Adrenal gland (tissue), 12 donors: ENCODE results near the gene RNH1. TPM values are rescaled to one million over a fixed set of nuclear protein-coding genes. Genes with fewer than 3 reads are reported as not detected.

Experiments
- DNase-seq, 7 donors: peaks; one replicate each; pipeline ENCODE4 v3.0.0-alpha.2; 2019 to 2020
- H3K27ac ChIP-seq, 5 donors: fragments of 200-600 bp; sonication (generic) in 4 of 5; 1 replicate in 3 of 5; 2 replicates in 2 of 5; pipeline versions ENCODE4 v1.5.1 to v1.8.0; 2016 to 2020; ENCODE audit warnings: mild to moderate bottlenecking in 1 of 5
- H3K27me3 ChIP-seq: fragments of 200-600 bp; 2 replicates; pipeline ENCODE4 v1.8.0; 2021
- H3K36me3 ChIP-seq, 2 donors: fragments of 200-600 bp; replicated peaks in 1 of 2; 1 replicate in 1 of 2; 2 replicates in 1 of 2; pipeline versions ENCODE4 v1.5.1 to v1.8.0; 2018 to 2022
- H3K4me1 ChIP-seq, 2 donors: fragments of 200-600 bp; replicated peaks in 1 of 2; 1 replicate in 1 of 2; 2 replicates in 1 of 2; pipeline versions ENCODE4 v1.5.1 to v1.8.0; 2018 to 2021
- H3K4me3 ChIP-seq, 4 donors: fragments of 200-600 bp; sonication (generic) in 3 of 4; one replicate each; pipeline ENCODE4 v1.5.1; 2016 to 2018
- H3K9me3 ChIP-seq, 3 donors: fragments of 200-600 bp; sonication (generic) in 1 of 3; replicated peaks in 1 of 3; 1 replicate in 2 of 3; 2 replicates in 1 of 3; pipeline versions ENCODE4 v1.5.1 to v1.8.0; 2016 to 2021
- CTCF ChIP-seq, 6 experiments: fragments of 450-650 bp in 4 of 6; fragments of 200-600 bp in 2 of 6; sonication (generic) in 1 of 6; IDR thresholded peaks; 1 replicate in 5 of 6; 2 replicates in 1 of 6; pipeline versions ENCODE4 v1.5.1 to v1.8.0; 2016 to 2021; ENCODE audit warnings: antibody characterized with exemption in 6 of 6, mild to moderate bottlenecking in 2 of 6, moderate library complexity in 1 of 6
- POLR2A ChIP-seq, 2 donors: fragments of 450-650 bp; IDR thresholded peaks; one replicate each; pipeline ENCODE4 v1.6.1; 2017; ENCODE audit warnings: antibody characterized with exemption in 2 of 2, mild to moderate bottlenecking in 2 of 2, moderate library complexity in 1 of 2
- WGBS, 4 donors: extraction: QIAGEN DNeasy Blood & Tissue Kit in 2 of 4; methylation state at CpG; one replicate each; pipeline versions ENCODE4 v1.1.5 to v1.1.7; 2013 to 2017; 5-methylcytosine and 5-hydroxymethylcytosine counted together
- intact Hi-C, 2 donors: fragments of 100-400 bp; cut with DNase I; formaldehyde crosslinking; loops; one replicate each; pipeline versions ENCODE4 v1.14.1 to v1.15.0; 2022 to 2023
- polyA plus RNA-seq, 3 donors: library from polyadenylated mRNA; stranded (reverse); fragments of 200-250 nt in 2 of 3; fragments of 350-450 nt in 1 of 3; fragmentation: Illumina TruSeq in 1 of 3; extraction: RNeasy Lipid Tissue Mini Kit (QIAGEN cat#74804) in 1 of 3; gene quantifications; one replicate each; pipeline ENCODE4 v1.2.3, GENCODE V29; 2013 to 2014
- total RNA-seq, 9 donors: library from RNA; depleted of rRNA in 4 of 9; stranded (reverse); fragments of >200 nt in 4 of 9; fragments of 120-200 nt in 1 of 9; fragmentation: NEBNext Ultra II Directional in 1 of 9; extraction: Animal tissue kit (Norgen Biotek cat#: 25700) in 1 of 9; gene quantifications; one replicate each; pipeline versions ENCODE4 v1.1.0 to v1.2.4, GENCODE V29; 2013 to 2023
- donor health status: healthy with polysubstance abuse.
- donor health status: Bipolar disorder and iron deficiency.
- donor health status: DM: yes; HTN: yes; CAD: no.
- donor health status: DM: no; HTN: no; CAD: no.
- donor health status: DM: no; HTN: no; CAD: no.
- donor health status: DM: yes; HTN: yes; CAD: no.

Gene RNH1
- total and polyA plus RNA-seq, 12 donors, result 36.3 to 342 (median 205) TPM

GRCh38 chr11:508956-509355 lies 1.9 kb upstream of the RNH1 start:
- TF ChIP-seq CTCF (IDR thresholded peaks at IDR 0.05), result no peak
- no peak for TF ChIP-seq POLR2A (IDR thresholded peaks at IDR 0.05)
- H3K4me1 ChIP-seq, result peaks cover 20 to 28% of the 10 kb centered on the region in 2 donors
- no peaks in the 10 kb centered on the region for H3K36me3 ChIP-seq
- no peaks in the 10 kb centered on the region for H3K27me3 ChIP-seq
- no peak overlapping the region for H3K4me3 ChIP-seq
- no peaks in the 10 kb centered on the region for H3K9me3 ChIP-seq
- intact Hi-C loops, result loop anchor here in 1 of 2 donors (10.0 kb wide), 1 partner anchor 54 kb away; the partner anchor contains the start of gene PTDSS2
- DNase-seq, result peak in 1 of 7 donors; percentile 22
- H3K27ac ChIP-seq, result no peak overlapping the region
- WGBS, 4 donors, result 82 to 91% (median 85%) methylated on average over 5 of the region's 5 CpGs

- Histone ChIP-seq H3K27me3 (no peaks in the 10 kb centered on the region), H3K27ac (peak overlapping the region in 3 of 5 donors; percentile 99 to 100 (median 100)), H3K4me3 (peak overlapping the region in 2 of 4 donors; percentile 68 to 92), H3K9me3 (no peaks in the 10 kb centered on the region), H3K36me3 (no peaks in the 10 kb centered on the region), H3K4me1 (peaks cover 27 to 38% of the 10 kb centered on the region in 2 donors)
- TF ChIP-seq CTCF (IDR thresholded peaks at IDR 0.05), result no peak
- TF ChIP-seq POLR2A (IDR thresholded peaks at IDR 0.05), result no peak
- DNase-seq, result peak in 1 of 7 donors; percentile 28
- intact Hi-C loops, result loop anchor here in 1 of 2 donors (10.0 kb wide), 1 partner anchor 53 kb away; the partner anchor contains the start of gene PTDSS2
- 40 to 94% (median 66%) methylated on average over 13 to 45 of the region's 45 CpGs for WGBS, 4 donors
Measured at GRCh38 chr11:507727-508515, 879 bp upstream of the RNH1 start.

- peak overlapping the region; percentile 52 to 92 (median 80) for H3K4me3 ChIP-seq
- peak; percentile 98 to 99 (median 98) for DNase-seq
- H3K9me3 ChIP-seq, result no peaks in the 10 kb centered on the region
- WGBS, 4 donors, result 0 to 1% (median 0%) methylated on average over 19 to 71 of the region's 71 CpGs
- peak overlapping the region; percentile 98 to 100 (median 100) for H3K27ac ChIP-seq
- H3K27me3 ChIP-seq, result no peaks in the 10 kb centered on the region
- peak in 3 of 6 experiments; percentile 18 to 35 (median 31) for TF ChIP-seq CTCF (IDR thresholded peaks at IDR 0.05)
- peak; percentile 75 to 90 for TF ChIP-seq POLR2A (IDR thresholded peaks at IDR 0.05)
- intact Hi-C loops, result loop anchor here in 1 of 2 donors (10.0 kb wide), 1 partner anchor 52 kb away; the partner anchor contains the start of gene PTDSS2
- H3K4me1 ChIP-seq, result peaks cover 27 to 43% of the 10 kb centered on the region in 2 donors
- H3K36me3 ChIP-seq, result peaks cover 0 to 6% of the 10 kb centered on the region in 2 donors
Measured at GRCh38 chr11:506238-506994, 626 bp downstream of the RNH1 start.

- TF ChIP-seq POLR2A (IDR thresholded peaks at IDR 0.05) (no peak), CTCF (IDR thresholded peaks at IDR 0.05) (no peak)
- intact Hi-C loops, result loop anchor here (5.0 to 10.0 kb wide), 2 partner anchors 50 to 53 kb away; partner anchors contain the start of gene PTDSS2 (in 2 of the 2)
- no peaks in the 10 kb centered on the region for H3K27me3 ChIP-seq
- peak overlapping the region in 4 of 5 donors; percentile 67 to 85 (median 82) for H3K27ac ChIP-seq
- no peak for DNase-seq
- H3K9me3 ChIP-seq, result no peaks in the 10 kb centered on the region
- peaks cover 27 to 43% of the 10 kb centered on the region in 2 donors for H3K4me1 ChIP-seq
- 62 to 75% (median 68%) methylated on average over 7 of the region's 7 CpGs for WGBS, 4 donors
- peak overlapping the region in 1 of 4 donors; percentile 56 for H3K4me3 ChIP-seq
- peaks cover 0 to 20% of the 10 kb centered on the region in 2 donors for H3K36me3 ChIP-seq
Measured at GRCh38 chr11:504994-505344, 2.1 kb downstream of the RNH1 start.
